NCI-H446 (cell line): Measurements from ENCODE around the gene CAMSAP3.

Experiments used
- DNase-seq, 2 experiments: peaks; one replicate each; lab custom pipeline; 2025; lab: John Stamatoyannopoulos, UW

CAMSAP3 gene

DNA sequence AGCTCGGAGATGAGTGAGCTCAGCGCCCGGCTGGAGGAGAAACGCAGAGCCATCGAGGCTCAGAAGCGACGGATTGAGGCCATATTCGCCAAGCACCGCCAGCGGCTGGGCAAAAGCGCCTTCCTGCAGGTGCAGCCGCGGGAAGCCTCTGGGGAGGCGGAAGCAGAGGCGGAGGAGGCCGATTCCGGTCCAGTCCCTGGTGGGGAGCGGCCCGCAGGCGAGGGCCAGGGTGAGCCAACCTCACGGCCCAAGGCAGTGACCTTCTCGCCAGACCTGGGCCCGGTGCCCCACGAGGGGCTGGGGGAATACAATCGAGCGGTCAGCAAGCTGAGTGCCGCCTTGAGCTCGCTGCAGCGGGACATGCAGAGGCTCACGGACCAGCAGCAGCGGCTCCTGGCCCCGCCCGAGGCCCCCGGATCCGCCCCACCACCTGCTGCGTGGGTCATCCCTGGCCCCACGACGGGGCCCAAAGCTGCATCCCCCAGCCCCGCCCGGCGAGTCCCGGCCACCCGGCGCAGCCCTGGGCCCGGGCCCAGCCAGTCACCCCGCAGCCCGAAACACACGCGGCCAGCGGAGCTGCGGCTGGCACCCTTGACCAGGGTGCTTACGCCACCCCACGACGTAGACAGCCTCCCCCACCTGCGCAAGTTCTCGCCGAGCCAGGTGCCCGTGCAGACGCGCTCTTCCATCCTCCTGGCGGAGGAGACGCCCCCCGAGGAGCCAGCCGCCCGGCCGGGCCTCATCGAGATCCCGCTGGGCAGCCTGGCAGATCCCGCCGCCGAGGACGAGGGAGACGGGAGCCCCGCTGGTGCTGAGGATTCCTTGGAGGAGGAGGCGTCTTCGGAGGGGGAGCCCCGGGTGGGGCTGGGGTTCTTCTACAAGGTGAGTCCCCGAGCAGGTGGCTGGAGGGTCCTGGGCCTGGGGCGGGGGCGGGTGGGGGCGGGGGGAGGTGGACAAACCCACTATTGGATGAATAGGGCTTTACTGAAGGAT, 16.9 kb downstream of the CAMSAP3 start:
- DNase-seq = no peak

DNA sequence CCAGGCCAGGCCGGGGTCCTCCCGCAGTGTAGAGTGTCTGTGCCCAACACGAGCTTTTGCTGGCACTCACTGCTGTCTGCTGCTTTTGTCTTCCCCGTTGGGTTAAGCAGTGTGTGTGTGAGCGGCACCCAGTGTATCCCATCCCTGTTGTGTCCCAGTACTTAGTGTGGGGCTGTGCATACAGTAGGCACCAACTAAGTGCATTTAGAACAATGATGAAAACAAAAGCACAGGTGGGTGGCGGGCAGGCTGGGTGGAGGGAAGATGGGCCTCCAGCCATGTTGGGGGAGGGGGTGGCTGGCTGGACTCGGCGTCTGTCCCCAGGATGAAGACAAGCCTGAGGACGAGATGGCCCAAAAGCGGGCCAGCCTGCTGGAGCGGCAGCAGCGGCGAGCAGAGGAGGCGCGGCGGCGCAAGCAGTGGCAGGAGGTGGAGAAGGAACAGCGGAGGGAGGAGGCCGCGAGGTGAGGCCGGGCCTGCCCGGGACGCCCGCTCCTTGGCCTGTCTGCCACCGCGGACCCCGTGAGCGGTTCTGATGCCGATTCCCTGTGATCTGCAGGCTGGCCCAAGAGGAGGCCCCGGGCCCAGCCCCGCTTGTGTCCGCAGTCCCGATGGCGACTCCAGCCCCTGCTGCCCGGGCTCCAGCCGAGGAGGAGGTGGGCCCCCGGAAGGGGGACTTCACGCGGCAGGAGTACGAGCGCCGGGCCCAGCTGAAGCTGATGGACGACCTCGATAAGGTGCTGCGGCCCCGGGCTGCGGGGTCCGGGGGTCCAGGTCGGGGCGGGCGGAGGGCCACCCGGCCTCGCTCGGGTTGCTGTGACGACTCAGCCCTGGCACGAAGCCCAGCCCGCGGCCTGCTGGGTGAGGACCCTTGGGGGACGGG, 19.4 kb downstream of the CAMSAP3 start:
- no peak for DNase-seq

DNA sequence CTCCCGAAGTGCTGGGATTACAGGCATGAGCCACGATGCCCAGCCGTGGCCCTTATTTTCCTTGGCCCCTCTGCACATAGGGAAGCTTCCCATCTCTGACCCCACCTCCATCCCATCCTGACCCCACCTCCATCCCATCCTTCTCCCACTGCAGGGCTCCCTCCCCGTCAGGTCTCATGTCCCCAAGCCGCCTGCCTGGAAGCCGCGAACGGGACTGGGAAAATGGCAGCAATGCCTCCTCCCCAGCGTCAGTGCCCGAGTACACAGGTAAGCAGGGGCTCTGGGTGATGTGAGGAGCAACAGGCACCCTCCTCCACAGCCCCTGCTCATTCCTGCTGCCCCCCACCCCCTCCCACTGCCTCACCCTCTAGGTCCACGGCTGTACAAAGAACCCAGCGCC, 21.5 kb downstream of the CAMSAP3 start:
- no peak for DNase-seq

DNA sequence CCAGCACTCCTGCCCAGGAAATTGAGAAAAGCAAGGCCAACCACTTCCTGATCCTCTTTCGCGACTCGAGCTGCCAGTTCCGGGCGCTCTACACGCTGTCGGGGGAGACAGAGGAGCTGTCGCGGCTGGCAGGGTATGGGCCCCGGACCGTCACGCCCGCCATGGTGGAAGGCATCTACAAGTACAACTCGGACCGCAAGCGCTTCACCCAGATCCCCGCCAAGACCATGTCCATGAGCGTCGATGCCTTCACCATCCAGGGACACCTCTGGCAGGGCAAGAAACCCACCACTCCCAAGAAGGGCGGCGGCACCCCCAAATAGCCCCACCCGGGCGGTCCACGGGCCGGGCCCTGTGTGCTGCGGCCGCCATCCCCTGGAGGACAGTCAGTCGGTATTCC, 22.1 kb downstream of the CAMSAP3 start:
- no peak for DNase-seq

DNA sequence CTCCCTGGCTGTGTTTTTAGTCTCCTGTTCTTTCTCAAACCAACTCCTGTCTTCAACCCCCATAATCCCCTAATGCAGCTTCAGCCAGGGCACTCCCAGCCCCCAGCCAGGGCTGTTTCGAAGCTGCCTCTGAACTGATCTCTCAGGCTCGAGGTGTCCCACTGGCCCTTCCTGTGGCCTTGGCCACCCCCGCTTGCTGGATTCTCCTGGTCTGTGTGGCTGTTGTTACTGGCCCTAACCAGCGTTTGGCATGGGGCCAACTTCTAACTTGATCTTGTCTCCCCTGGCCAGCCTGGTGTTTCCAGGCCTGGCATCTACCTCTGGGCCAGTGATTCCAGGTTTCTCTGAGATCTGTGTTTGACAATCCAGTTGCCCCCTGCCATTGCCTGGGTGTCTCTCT, 22.7 kb downstream of the CAMSAP3 start:
- no peak for DNase-seq

DNA sequence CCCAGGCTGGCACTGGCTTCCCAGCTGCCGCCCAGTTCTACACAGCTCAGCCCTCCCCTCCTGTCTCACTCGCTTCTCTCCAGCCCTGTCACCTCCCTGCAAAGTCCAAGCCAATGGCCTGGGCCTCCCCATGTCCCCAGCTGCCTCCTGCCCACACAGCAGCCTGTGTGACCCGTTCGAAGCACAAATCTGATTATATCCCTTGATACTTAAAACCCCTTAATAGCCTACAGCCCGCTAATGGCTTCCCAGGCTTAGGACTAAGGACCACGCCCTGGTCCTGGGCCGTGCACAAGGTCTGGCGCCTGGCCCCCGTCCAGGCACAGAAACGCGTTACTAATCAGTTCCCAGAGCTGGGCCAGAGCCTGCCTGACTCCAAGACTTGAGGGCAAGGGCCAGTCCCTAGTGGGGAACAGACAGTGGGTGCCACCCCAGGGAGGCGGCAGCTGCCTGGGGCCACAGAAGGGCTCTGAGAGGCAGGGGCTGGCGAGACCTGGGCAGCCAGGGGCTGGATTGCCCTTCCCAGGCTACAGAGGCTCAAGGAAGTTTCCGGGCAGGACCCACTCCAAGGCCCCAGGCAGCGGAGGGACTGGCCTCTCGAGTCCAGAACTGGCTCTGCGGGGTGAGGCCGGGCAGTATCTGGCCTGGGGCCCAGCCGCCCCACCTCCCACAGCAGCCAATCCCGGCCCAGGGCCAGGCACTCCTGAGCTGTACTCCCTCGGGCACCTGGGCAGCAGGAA, 23.3 kb downstream of the CAMSAP3 start:
- no peak for DNase-seq

DNA sequence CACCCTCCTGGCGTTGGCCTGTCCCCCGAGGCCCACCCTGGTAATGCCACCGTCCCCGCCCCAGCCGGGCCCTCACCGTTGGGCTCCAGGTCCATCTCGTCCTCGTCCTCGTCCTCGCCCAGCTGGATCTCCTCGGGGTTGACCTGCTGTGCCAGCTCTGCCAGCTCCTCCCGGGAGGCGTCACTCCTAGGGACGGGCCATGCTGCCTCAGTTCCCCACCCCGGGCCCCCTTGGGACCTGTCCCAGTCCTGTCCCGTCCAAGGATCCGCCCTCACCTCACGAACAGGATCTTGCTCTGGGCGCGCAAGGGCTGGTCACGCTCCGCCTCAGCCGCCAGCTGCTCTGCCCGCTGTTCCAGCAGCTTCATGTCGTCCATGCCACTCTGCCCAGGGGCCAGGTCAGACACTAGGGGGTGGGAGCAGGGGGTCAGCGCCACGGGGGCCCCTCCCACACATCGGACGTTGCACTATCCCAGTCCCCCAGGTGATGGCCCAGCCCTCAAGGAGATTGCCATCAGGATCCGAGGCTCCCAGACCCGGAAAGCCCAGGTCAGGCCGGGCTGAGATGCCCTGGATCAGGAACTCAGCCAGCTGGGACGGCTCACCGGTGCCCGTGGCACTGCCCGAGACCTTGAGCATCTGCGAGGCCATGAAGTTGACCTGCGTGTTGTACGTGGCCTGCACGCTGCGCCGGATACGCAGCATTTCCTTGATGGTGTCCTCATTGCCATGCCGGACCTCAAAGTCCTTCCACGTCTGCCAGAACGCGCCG, 24.2 kb downstream of the CAMSAP3 start:
- no peak for DNase-seq

DNA sequence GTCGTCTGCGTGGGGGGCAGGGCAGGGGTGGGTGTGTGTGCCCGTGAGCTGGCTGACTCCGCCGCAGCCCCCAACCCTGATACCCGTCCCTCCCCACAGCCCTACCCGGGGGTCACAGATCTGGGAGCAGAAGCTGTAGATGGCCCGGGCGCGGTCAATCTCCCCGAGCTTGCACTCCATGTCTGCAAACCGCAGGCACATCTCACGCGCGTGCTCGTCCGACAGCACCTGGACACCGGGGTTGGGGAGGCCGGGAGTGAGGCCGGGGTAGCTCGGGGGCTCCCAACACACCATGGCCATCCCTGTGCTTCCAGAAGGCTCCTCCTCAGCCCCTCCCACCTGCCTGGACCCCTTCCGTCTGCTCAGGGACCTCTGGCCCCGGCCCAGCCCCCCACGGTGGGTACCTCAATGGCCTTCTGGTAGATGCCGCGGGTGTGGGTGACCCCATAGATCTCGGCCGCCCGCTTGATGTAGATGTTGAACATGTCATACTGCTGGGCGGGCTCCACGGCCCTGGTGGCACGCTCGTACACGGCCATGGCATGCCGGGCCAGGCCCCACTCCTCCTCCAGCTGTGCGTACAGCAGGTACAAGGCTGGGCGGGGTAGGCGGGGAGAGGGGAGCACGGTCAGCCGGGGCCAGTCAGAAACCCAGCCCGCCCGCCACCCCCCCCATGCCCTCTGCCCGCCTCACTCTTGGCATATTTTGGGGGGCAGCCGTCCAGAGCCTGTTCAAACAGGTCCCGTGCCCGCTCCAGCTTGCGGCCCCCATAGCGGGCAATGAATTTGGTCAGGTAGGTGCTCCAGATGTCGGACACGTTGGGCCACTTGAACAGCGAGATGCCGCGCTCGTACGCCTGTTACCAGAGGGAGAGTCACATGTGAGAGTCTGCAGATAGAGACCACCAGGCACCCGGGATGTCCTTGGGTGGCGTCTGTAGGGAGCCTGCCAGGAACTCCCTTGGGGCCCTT, 25.1 kb downstream of the CAMSAP3 start:
- DNase-seq = no peak

DNA sequence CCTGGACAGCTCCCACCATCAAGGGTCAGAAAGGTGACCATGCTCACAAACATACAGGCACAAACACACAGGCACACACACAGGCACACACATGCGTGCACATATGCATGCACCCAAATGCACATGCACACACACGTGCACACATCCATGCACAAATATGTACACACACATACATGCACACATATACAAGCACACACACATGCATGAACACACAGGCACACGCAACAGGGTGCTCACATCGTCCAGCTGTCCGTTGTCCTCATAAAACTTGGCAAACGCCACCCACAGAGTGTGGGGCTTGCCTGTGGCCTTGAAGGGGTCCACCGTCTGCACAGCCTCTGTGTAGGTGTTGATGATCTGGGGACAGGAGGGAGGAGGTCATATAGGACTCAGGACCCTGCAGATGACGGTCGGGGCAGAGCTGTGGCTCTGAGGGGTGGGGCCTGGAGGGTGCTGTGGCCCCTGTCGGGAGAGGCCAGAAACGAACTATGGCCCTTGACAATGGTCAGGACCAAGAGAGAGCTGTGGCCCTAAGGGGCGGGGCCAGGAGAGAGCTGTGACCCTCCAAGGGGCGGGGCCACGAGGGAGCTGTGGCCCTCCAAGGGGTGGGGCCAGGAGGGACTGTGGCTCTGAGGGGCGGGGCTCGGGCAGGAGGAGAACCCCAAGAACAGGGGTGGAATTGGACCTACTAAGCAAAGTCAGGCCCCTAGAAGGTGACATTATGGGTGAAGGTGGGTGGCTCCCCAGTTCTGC, 27.4 kb downstream of the CAMSAP3 start:
- no peak for DNase-seq

DNA sequence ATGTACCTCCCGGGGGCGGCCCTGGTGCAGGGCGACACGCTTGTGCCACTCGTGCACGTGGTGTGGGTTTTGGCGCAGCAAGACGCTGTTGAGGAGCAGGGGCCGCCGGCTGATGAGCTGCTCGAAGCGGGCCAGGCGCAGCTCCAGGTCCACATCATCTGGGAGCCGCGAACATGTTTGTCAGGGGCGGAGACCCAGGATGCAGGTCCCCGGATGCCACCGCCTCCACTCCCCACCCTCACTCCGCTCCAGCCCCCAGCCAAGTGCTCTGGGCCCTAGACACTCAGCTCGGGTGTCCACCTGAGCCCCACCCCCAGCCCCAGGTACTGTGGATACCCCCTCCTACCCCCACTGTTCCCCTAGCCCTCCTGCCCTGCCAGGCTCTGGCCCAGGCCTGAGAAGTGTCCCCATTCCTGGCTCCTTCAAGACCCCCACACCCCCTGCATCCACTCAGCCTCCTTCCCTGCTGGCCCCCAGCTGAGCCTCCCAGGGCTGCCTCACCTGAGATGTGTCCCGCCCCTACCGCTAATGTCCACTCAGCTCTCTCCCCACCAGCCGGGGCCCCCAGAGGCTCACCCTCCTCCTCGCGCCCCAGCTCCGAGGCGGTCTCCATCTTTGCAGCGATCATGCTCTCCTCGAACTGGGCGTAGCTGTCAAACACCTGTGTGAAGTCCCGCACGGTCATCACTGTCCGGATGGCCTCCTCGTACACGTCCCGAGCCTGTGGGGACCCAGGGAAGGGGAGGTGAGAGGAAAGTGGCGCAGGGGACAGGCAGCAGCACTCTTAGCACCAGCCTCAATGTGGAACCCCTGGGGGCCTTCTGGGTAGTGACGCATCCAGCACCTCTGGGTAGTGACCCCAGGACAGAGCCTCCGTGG, 28.3 kb downstream of the CAMSAP3 start:
- no peak for DNase-seq

DNA sequence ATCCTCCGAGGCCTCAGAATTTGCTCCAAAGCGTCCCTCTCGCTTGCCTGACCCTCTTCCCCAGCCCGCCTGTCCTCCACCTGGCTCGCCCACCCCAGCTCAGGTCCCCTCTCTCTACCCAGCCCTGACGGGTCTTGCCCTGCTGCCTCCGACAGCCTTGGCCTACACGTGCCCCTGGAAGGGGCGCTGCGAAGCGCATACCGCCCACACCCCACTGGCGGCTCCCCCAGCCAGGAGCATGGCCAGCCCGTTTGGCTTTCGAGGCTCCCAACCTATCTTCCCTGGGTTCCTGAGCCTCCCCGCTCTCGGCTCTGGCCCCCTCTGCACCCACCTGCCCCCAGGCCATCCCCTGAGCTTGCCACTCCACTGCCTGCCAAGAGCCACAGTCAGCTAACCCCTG, 29.1 kb downstream of the CAMSAP3 start:
- DNase-seq = no peak

DNA sequence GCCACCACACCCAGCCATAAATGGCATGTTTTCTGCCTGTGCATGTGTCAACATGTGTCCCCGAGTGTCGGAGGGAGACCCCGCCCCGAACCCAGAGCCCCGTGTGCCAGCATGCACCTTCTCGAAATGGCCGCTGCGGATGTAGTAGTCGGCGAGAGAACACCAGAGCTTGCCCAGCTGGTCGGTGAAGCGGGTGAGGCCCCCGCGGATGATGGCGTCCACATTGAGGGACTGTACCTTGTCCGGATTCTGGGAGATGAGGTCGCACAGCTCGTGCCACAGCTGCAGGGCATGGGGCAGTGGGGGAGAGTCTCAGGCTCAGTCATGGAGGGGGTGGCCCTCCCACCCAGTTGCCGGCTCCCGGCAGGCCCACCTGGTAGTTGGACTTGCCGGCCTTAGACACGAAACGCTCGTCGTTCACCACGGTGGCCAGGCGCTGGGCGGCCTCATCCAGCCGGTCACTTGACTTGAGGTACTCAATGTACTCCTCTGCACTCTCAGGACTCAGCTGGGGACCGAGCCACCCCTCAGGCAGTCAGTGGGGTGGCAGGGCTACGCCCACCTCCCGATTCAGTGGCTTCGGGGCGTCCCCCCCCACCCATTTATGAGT, 30.2 kb downstream of the CAMSAP3 start:
- DNase-seq = no peak

DNA sequence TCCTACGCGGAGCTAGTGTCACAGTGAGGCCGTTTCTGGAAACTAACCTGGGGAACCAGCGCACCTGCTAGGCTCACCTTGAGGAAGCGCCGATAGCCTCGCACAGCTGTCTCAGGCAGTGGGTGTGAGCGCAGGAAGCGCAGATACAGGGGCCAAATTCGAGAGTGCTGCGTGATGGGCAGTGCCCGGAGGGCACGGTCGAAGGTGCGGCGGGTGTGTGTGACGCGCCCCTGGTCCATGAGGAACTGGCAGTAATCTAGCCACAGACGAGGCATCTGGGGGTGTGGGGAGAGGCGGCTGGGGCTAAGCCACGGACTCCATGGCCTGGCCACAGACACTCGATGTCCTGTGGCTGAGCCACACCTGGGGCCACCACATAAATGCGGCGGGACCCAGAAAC, 31.5 kb downstream of the CAMSAP3 start:
- DNase-seq = no peak

DNA sequence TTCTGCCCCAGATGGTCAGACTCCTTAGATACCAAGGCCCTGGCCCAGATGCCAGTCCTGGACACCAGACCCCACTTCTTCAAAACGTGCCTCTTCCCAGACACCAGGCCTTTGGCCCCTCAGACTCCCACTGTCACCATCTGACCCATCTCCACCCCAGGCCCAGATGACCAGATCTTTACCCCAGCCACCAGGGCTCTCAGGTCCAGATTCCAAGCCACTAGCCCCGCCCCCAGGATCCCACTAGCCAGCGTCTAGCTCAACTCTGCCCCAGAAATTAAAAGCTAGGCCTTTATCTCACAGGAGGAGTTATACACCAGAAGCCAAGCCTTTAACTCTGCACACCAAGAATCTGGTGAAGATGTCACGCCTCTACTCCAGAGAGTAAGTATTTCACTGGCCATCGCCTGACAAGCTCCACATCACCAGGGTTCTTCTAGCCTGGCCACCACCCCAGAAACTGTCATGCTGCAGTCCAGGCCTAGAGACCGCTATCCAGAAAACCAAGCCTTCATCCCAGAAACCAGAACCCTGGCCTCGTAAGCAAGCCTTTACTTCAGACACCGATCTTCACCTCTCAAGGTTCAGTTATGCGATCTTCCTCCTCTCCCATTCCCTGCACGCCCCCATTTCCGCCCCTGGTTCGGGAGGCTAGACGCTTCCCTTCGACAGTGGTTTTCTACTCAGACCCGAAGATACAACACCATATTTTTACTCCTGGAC, 33.1 kb downstream of the CAMSAP3 start:
- no peak for DNase-seq

DNA sequence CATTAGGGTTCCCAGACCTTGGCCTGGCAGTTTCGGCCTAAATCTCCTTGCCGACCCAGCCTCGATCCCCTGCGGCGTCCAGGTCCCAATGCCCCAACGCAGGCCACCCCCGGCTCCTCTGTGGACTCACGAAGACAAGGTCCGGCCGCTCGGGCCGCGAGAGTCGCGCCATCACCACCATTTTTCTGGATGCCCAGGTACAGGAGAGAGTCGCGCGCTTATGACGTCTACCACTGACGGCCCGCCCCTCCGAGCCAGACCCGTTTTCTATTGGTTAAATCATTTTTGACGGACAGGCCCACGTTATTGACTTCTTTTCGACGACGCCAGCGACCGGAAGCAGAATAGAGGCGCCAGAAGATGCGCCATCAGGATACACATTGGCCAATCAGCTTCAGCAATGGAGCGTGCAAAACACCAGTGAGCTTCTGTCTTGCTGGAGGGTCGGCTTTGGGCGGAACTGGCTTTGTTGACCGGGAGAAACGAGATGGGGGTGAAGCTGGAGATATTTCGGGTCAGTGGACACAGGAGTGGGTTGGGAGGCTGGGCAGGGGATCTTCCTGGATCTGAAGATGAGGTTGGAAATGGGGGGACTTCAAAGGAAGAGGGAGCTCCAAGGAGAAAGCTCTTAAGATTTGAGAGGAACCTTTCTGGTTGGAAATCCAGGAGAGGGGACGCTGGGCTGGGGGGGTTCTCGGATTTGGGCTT, 33.8 kb downstream of the CAMSAP3 start, which contains the start of the genes PET100 and XAB2:
Gene PET100, plus strand, starts transcription at position 447 of the 708 bp plus-strand sequence. Its CDS starts 41 bp downstream, at position 488.
Gene XAB2, minus strand, starts transcription at position 199 of the 708 bp plus-strand sequence. Its CDS starts 18 bp downstream, at position 181.
- DNase-seq = peak; percentile 98 to 99

DNA sequence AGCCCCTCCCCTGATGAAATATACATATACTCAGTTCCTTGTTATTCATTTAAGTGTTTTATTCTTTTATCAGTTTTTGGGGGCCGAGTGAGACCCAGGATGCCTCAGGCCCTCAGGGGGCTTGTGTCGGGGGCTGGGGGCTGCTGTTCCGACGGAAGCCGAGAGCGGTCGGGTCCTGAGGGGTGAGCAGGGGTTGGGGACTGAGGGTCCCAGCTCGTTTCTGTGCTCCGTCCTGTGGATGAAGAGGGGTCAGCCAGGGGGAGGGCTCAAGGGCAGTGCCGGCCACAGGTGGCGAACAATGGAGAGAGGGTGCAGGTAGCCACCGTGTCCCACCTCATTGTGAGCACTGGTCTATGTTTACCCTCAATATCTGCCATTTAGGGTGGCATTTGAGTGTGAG, 35.9 kb downstream of the CAMSAP3 start:
- DNase-seq = no peak
